PC-9 (cell line): ENCODE results near the gene DBF4B. TPM values are rescaled to one million over a fixed set of nuclear protein-coding genes. Genes with fewer than 3 reads are reported as not detected.

Experiments
- BruUV-seq: library from RNA; stranded (reverse); fragments of 400-500 nt; replicated peaks from 2 replicates; lab custom pipeline; 2021; lab: Mats Ljungman, UMichigan
- CTCF ChIA-PET: fragments of 300-600 bp; sonication (Branson Sonifier 250); formaldehyde crosslinking; loops from one replicate; lab custom pipeline; 2022; ENCODE audit warnings: antibody characterized with exemption; lab: Charles Lee
- POLR2A ChIA-PET: fragments of 300-600 bp; sonication (Branson Sonifier 250); formaldehyde crosslinking; loops from one replicate; lab custom pipeline; 2022; ENCODE audit warnings: antibody characterized with exemption; ENCODE audit not compliant: unreplicated experiment; lab: Charles Lee
- DNase-seq, 2 experiments: peaks; one replicate each; pipeline versions ENCODE4 v3.0.0 to v3.0.0-alpha.2; 2015 to 2022; ENCODE audit warnings: mixed read lengths in 1 of 2
- H2AFZ ChIP-seq: fragments of 200-600 bp; sonication (generic); 2 replicates; pipeline ENCODE4 v1.8.1; 2017; ENCODE audit warnings: antibody characterized with exemption
- H3F3A ChIP-seq: fragments of 200-600 bp; sonication (generic); 2 replicates; pipeline ENCODE4 v1.8.1; 2017; ENCODE audit warnings: antibody characterized with exemption, mild to moderate bottlenecking, low read depth; ENCODE audit not compliant: insufficient read depth
- H3K27ac ChIP-seq: fragments of 200-600 bp; sonication (generic); 2 replicates; pipeline ENCODE4 v1.6.1; 2016; ENCODE audit warnings: mixed run types
- H3K27me3 ChIP-seq: fragments of 200-600 bp; sonication (generic); 2 replicates; pipeline ENCODE4 v1.6.1; 2016; ENCODE audit warnings: low read depth, mixed run types; ENCODE audit not compliant: insufficient read depth
- H3K36me3 ChIP-seq: fragments of 200-600 bp; sonication (generic); 2 replicates; pipeline ENCODE4 v1.6.1; 2016; ENCODE audit warnings: low read depth, mixed run types
- H3K4me1 ChIP-seq: fragments of 200-600 bp; sonication (generic); replicated peaks from 2 replicates; pipeline ENCODE4 v1.6.1; 2016; ENCODE audit warnings: mixed run types; ENCODE audit not compliant: insufficient read depth
- H3K4me2 ChIP-seq: fragments of 200-600 bp; sonication (generic); 2 replicates; pipeline ENCODE4 v1.6.1; 2017; ENCODE audit warnings: mixed run types
- H3K4me3 ChIP-seq: fragments of 200-600 bp; sonication (generic); 2 replicates; pipeline ENCODE4 v1.6.1; 2016; ENCODE audit warnings: mixed run types
- H3K79me2 ChIP-seq: fragments of 200-600 bp; sonication (generic); 2 replicates; pipeline ENCODE4 v1.6.1; 2017; ENCODE audit warnings: low read depth, mixed run types
- H3K9me2 ChIP-seq: fragments of 200-600 bp; sonication (generic); 2 replicates; pipeline ENCODE4 v1.8.1; 2017; ENCODE audit warnings: mild to moderate bottlenecking; ENCODE audit not compliant: insufficient read depth
- H3K9me3 ChIP-seq: fragments of 200-600 bp; sonication (generic); 2 replicates; pipeline ENCODE4 v1.8.1; 2016; ENCODE audit warnings: low read depth; ENCODE audit not compliant: insufficient read depth
- H4K20me1 ChIP-seq: fragments of 200-600 bp; sonication (generic); 2 replicates; pipeline ENCODE4 v1.8.1; 2017; ENCODE audit not compliant: insufficient read depth
- CTCF ChIP-seq: fragments of 200-600 bp; sonication (generic); conservative IDR thresholded peaks from 2 replicates; pipeline ENCODE4 v1.6.1; 2017; ENCODE audit warnings: mixed run types, antibody characterized with exemption, mild to moderate bottlenecking, moderate library complexity
- EZH2 ChIP-seq: fragments of 200-600 bp; sonication (generic); IDR thresholded peaks from 2 replicates; pipeline ENCODE4 v1.8.0; 2017; ENCODE audit warnings: antibody characterized with exemption, low read depth
- intact Hi-C: fragments of 100-400 bp; cut with micrococcal nuclease; formaldehyde crosslinking; loops from one replicate; pipeline ENCODE4 v1.10.0; 2022; ENCODE audit not compliant: unreplicated experiment
- total RNA-seq: library from RNA; stranded (reverse); gene quantifications from 2 replicates; pipeline ENCODE4 v1.2.3, GENCODE V29; 2021

The DBF4B gene
- total RNA-seq, 1 experiment from 2014 or later = 33.3 TPM

GRCh38 chr17:44795421-44795820 lies 87.0 kb downstream of the DBF4B start:
- intact Hi-C loops = no loop called here
- no peak for TF ChIP-seq CTCF
- no peak for TF ChIP-seq EZH2
- Histone ChIP-seq H3K4me1 (peaks cover 21% of the 10 kb centered on the region), H3F3A (peaks cover 28% of the 10 kb centered on the region; the same call in 1 of the 2 replicates), H3K27ac (peak overlapping the region; percentile 54), H2AFZ (0 out of 2 replicates have a peak overlapping the region, but pooled peaks have one; percentile 8), H3K4me3 (no peak overlapping the region), H4K20me1 (no peaks in the 10 kb centered on the region), H3K36me3 (no peaks in the 10 kb centered on the region), H3K9me2 (no peaks in the 10 kb centered on the region), H3K79me2 (no peaks in the 10 kb centered on the region), H3K4me2 (peak overlapping the region; percentile 32), H3K27me3 (no peaks in the 10 kb centered on the region), H3K9me3 (no peaks in the 10 kb centered on the region)
- DNase-seq = no peak
- ChIA-PET CTCF (no interaction called here), POLR2A (no interaction called here)
- BruUV-seq = no TSS peak

DNA sequence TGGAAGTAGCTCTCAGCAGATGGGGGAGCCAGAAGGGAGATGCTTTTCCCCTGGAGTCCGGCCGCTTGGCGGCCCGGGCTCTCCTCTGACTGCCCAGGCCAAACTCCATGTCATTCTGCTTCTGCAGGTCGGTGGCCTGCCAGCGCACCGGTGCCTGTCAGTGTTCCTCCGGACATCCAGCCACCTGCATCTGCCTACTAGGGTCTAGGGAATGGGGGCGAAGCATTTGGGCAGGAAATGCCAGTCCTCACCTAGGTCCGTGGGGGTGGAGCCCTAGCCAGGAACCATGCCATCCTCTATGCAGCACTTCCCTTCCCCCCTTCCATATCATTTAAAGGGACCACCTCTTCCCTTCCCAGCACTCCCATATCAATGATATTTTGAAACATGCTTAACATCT lies 87.5 kb downstream of the DBF4B start:
- peaks cover 28% of the 10 kb centered on the region; the same call in 1 of the 2 replicates for H3F3A ChIP-seq
- ChIA-PET POLR2A (no interaction called here), CTCF (no interaction called here)
- H3K9me2 ChIP-seq = no peaks in the 10 kb centered on the region
- no peak overlapping the region for H2AFZ ChIP-seq
- DNase-seq = no peak
- peak overlapping the region; percentile 54 for H3K27ac ChIP-seq
- H4K20me1 ChIP-seq = no peaks in the 10 kb centered on the region
- peaks cover 21% of the 10 kb centered on the region for H3K4me1 ChIP-seq
- H3K27me3 ChIP-seq = no peaks in the 10 kb centered on the region
- BruUV-seq = no TSS peak
- H3K36me3 ChIP-seq = no peaks in the 10 kb centered on the region
- H3K4me2 ChIP-seq = no peak overlapping the region
- H3K4me3 ChIP-seq = no peak overlapping the region
- TF ChIP-seq CTCF (no peak), EZH2 (no peak)
- H3K9me3 ChIP-seq = no peaks in the 10 kb centered on the region
- intact Hi-C loops = no loop called here
- H3K79me2 ChIP-seq = no peaks in the 10 kb centered on the region

DNA sequence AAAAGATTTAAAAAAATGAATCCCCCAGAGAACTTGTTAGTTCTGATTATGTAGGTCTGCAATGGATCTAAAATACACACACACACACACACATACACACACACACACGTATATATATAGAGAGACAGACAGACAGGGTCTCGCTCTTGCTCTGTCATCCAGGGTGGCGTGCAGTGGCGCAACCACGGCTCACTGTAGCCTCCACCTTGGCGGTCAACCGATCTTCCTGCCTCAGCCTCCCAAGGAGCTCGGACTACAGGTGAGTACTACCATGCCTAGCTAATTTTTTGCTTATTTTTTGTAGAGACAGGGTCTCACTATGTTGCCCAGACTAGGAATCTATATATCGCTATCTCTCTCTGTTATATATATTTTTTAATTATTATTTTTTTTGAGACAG lies 88.3 kb downstream of the DBF4B start:
- Histone ChIP-seq H3K79me2 (no peaks in the 10 kb centered on the region), H3K36me3 (no peaks in the 10 kb centered on the region), H3K9me3 (no peaks in the 10 kb centered on the region), H3K4me2 (no peak overlapping the region), H4K20me1 (no peaks in the 10 kb centered on the region), H3K27ac (no peak overlapping the region), H3K27me3 (no peaks in the 10 kb centered on the region), H3F3A (peaks cover 28% of the 10 kb centered on the region; the same call in 1 of the 2 replicates), H3K4me1 (peaks cover 21% of the 10 kb centered on the region), H3K9me2 (no peaks in the 10 kb centered on the region), H3K4me3 (no peak overlapping the region), H2AFZ (no peak overlapping the region)
- TF ChIP-seq CTCF = no peak
- TF ChIP-seq EZH2 = no peak
- intact Hi-C loops = no loop called here
- ChIA-PET POLR2A (interaction anchor here (0.6 kb wide), 1 partner anchor 540 kb away, joined by 4 read pairs; no protein-coding TSS in a partner anchor), CTCF (no interaction called here)
- no TSS peak for BruUV-seq
- no peak for DNase-seq
